ENCODE measurements around the gene P2RX4.
A peak's percentile ranks its signal among the peaks of the same experiment; 100 is the strongest.

P2RX4 gene

GRCh38 chr12:121232977-121233627 is 23.2 kb downstream of the P2RX4 start:
- Histone ChIP-seq H3K27ac (ENCODE audit: low read depth, low read length) (no peak overlapping the region), H3K36me3 (ENCODE audit: control insufficient read depth, low read length) (no peaks in the 10 kb centered on the region), H3K9me3 (ENCODE audit: control insufficient read depth, insufficient read depth, low read length) (no peaks in the 10 kb centered on the region), H3K79me2 (ENCODE audit: control insufficient read depth, low read length) (no peaks in the 10 kb centered on the region), H3F3A (ENCODE audit: control insufficient read depth, insufficient read depth) (no peaks in the 10 kb centered on the region), H3K27me3 (ENCODE audit: control insufficient read depth, low read length) (no peaks in the 10 kb centered on the region), H3K4me3 (ENCODE audit: low read length) (no peak overlapping the region), H3K9me2 (replicated peaks; ENCODE audit: control insufficient read depth, low read length) (no peaks in the 10 kb centered on the region), H3K4me2 (ENCODE audit: low read length) (no peak overlapping the region), H3K4me1 (ENCODE audit: control insufficient read depth, low read length) (0 out of 2 replicates have a peak, but pooled peaks cover 2% of the 10 kb centered on the region), H4K20me1 (ENCODE audit: control insufficient read depth, insufficient read depth, low read depth, low read length) (no peaks in the 10 kb centered on the region)
- TF ChIP-seq CTCF (IDR thresholded peaks at IDR 0.05; ENCODE audit: low read depth, low read length, poor library complexity, severe bottlenecking) = peak; percentile 13
- no peak for TF ChIP-seq EZH2phosphoT487 (IDR thresholded peaks at IDR 0.05; ENCODE audit: borderline replicate concordance, low read length)

GRCh38 chr12:121233628-121234020 is 23.7 kb downstream of the P2RX4 start:
- H3K27ac ChIP-seq (ENCODE audit: low read depth, low read length) = no peak overlapping the region
- 0 out of 2 replicates have a peak, but pooled peaks cover 2% of the 10 kb centered on the region for H3K4me1 ChIP-seq (ENCODE audit: control insufficient read depth, low read length)
- no peak for TF ChIP-seq EZH2phosphoT487 (IDR thresholded peaks at IDR 0.05; ENCODE audit: borderline replicate concordance, low read length)
- TF ChIP-seq CTCF (IDR thresholded peaks at IDR 0.05; ENCODE audit: low read depth, low read length, poor library complexity, severe bottlenecking) = no peak

GRCh38 chr12:121236776-121237175 is 26.8 kb downstream of the P2RX4 start:
- no peak overlapping the region for H3K4me3 ChIP-seq (ENCODE audit: low read length)
- H3K36me3 ChIP-seq (ENCODE audit: control insufficient read depth, low read length) = peaks cover 6% of the 10 kb centered on the region; the same call in 1 of the 2 replicates
- H3K4me1 ChIP-seq (ENCODE audit: control insufficient read depth, low read length) = no peaks in the 10 kb centered on the region
- no peaks in the 10 kb centered on the region for H3K27me3 ChIP-seq (ENCODE audit: control insufficient read depth, low read length)
- H3K79me2 ChIP-seq (ENCODE audit: control insufficient read depth, low read length) = no peaks in the 10 kb centered on the region
- no peak overlapping the region for H3K27ac ChIP-seq (ENCODE audit: low read depth, low read length)
- TF ChIP-seq EZH2phosphoT487 (IDR thresholded peaks at IDR 0.05; ENCODE audit: borderline replicate concordance, low read length) = no peak
- no peak for TF ChIP-seq CTCF (IDR thresholded peaks at IDR 0.05; ENCODE audit: low read depth, low read length, poor library complexity, severe bottlenecking)
- H3K4me2 ChIP-seq (ENCODE audit: low read length) = no peak overlapping the region
- H3K9me3 ChIP-seq (ENCODE audit: control insufficient read depth, insufficient read depth, low read length) = no peaks in the 10 kb centered on the region
- H3F3A ChIP-seq (ENCODE audit: control insufficient read depth, insufficient read depth) = no peaks in the 10 kb centered on the region
- H4K20me1 ChIP-seq (ENCODE audit: control insufficient read depth, insufficient read depth, low read depth, low read length) = no peaks in the 10 kb centered on the region
- H3K9me2 ChIP-seq (replicated peaks; ENCODE audit: control insufficient read depth, low read length) = no peaks in the 10 kb centered on the region

More at GRCh38 chr12:121233628-121234020, 23.7 kb downstream of the P2RX4 start:
- Histone ChIP-seq H3F3A (ENCODE audit: control insufficient read depth, insufficient read depth) (no peaks in the 10 kb centered on the region), H3K9me2 (replicated peaks; ENCODE audit: control insufficient read depth, low read length) (no peaks in the 10 kb centered on the region), H3K4me3 (ENCODE audit: low read length) (no peak overlapping the region), H4K20me1 (ENCODE audit: control insufficient read depth, insufficient read depth, low read depth, low read length) (no peaks in the 10 kb centered on the region), H3K36me3 (ENCODE audit: control insufficient read depth, low read length) (no peaks in the 10 kb centered on the region), H3K4me2 (ENCODE audit: low read length) (no peak overlapping the region), H3K9me3 (ENCODE audit: control insufficient read depth, insufficient read depth, low read length) (no peaks in the 10 kb centered on the region), H3K79me2 (ENCODE audit: control insufficient read depth, low read length) (no peaks in the 10 kb centered on the region), H3K27me3 (ENCODE audit: control insufficient read depth, low read length) (no peaks in the 10 kb centered on the region)
